Kidney epithelial cell (primary cell): Measurements from ENCODE around the gene PPIA. TPM values are rescaled to one million over a fixed set of nuclear protein-coding genes. Genes with fewer than 3 reads are reported as not detected.

ENCODE experiments used
- DNase-seq: peaks from one replicate; pipeline ENCODE4 v3.0.0-alpha.2; 2010; ENCODE audit warnings: low read depth
- H3K27me3 ChIP-seq: 2 replicates; pipeline ENCODE4 v1.6.0; 2011; ENCODE audit warnings: low read length; ENCODE audit not compliant: control insufficient read depth, insufficient read depth
- H3K36me3 ChIP-seq: 2 replicates; pipeline ENCODE4 v1.5.1; 2011; ENCODE audit warnings: low read length; ENCODE audit not compliant: control insufficient read depth, insufficient read depth
- H3K4me3 ChIP-seq: 2 replicates; pipeline ENCODE4 v1.5.1; 2011; ENCODE audit warnings: low read depth, mild to moderate bottlenecking, control low read depth, low read length
- CTCF ChIP-seq: IDR thresholded peaks from 2 replicates; pipeline ENCODE4 v1.5.1; 2011; ENCODE audit warnings: mild to moderate bottlenecking, moderate library complexity, low read length, control low read depth, inconsistent platforms; ENCODE audit not compliant: insufficient read depth, poor library complexity, severe bottlenecking
- total RNA-seq: library from RNA; depleted of rRNA; stranded (reverse); fragments of >200 nt; gene quantifications from 2 replicates; pipeline ENCODE4 v1.2.3, GENCODE V29; 2015

The PPIA gene
- total RNA-seq, 1 donor from 2014 or later, result 2,696 TPM

- DNase-seq, result no peak
Measured at GRCh38 chr7:44849885-44850544, 53.5 kb downstream of the PPIA start.

GRCh38 chr7:44852590-44852989 lies 56.1 kb downstream of the PPIA start:
- no peaks in the 10 kb centered on the region for H3K27me3 ChIP-seq
- TF ChIP-seq CTCF, result no peak
- H3K4me3 ChIP-seq, result no peak overlapping the region
- no peaks in the 10 kb centered on the region for H3K36me3 ChIP-seq
- no peak for DNase-seq

More at GRCh38 chr7:44849885-44850544, 53.5 kb downstream of the PPIA start:
- no peaks in the 10 kb centered on the region for H3K36me3 ChIP-seq
- H3K4me3 ChIP-seq, result no peak overlapping the region
- H3K27me3 ChIP-seq, result no peaks in the 10 kb centered on the region
- TF ChIP-seq CTCF, result no peak

Other genes starting within 250 kb of the PPIA start
- 67.9 and 96.8 TPM in 2 replicates for gene DDX56, start 222.8 kb upstream of the PPIA start, total RNA-seq
- 159 and 201 TPM in 2 replicates for gene TMED4, start 214.4 kb upstream of the PPIA start, total RNA-seq
- 61.2 and 65.2 TPM in 2 replicates for gene OGDH, start 190.1 kb upstream of the PPIA start, total RNA-seq
- gene ZMIZ2, start 47.8 kb upstream of the PPIA start, total RNA-seq, result 53.0 and 67.3 TPM in 2 replicates
- 129 and 148 TPM in 2 replicates for gene H2AZ2, start 51.4 kb downstream of the PPIA start, total RNA-seq
- 19.8 and 25.3 TPM in 2 replicates for gene PURB, start 88.8 kb downstream of the PPIA start, total RNA-seq
- gene MYO1G, start 182.3 kb downstream of the PPIA start, total RNA-seq, result 0.04 and 0.27 TPM in 2 replicates
- 60.2 and 70.7 TPM in 2 replicates for gene CCM2, start 203.5 kb downstream of the PPIA start, total RNA-seq